A673 (cell line): ENCODE data around the gene GATA6. TPM values are rescaled to one million over a fixed set of nuclear protein-coding genes. Genes with fewer than 3 reads are reported as not detected.

Source experiments
- BruUV-seq: library from RNA; stranded (reverse); fragments of 400-500 nt; replicated peaks from 2 replicates; lab custom pipeline; 2021; lab: Mats Ljungman, UMichigan
- CTCF ChIA-PET: fragments of 300-600 bp; sonication (Branson Sonifier 250); formaldehyde crosslinking; loops from one replicate; lab custom pipeline; 2022; ENCODE audit warnings: antibody characterized with exemption; lab: Charles Lee
- POLR2A ChIA-PET: fragments of 300-600 bp; sonication (Branson Sonifier 250); formaldehyde crosslinking; loops from one replicate; lab custom pipeline; 2022; ENCODE audit warnings: antibody characterized with exemption; ENCODE audit not compliant: low non-redundant PET; lab: Charles Lee
- DNase-seq: peaks from one replicate; pipeline ENCODE4 v3.0.0-alpha.2; 2015; ENCODE audit warnings: low spot score
- H3K27ac ChIP-seq: fragments of 200-600 bp; sonication (generic); 2 replicates; pipeline ENCODE4 v1.5.1; 2016; ENCODE audit warnings: mixed run types, low read depth, mild to moderate bottlenecking, mixed read lengths, antibody characterized with exemption, low read length; ENCODE audit not compliant: poor library complexity, severe bottlenecking
- H3K27me3 ChIP-seq: fragments of 200-600 bp; sonication (generic); replicated peaks from 2 replicates; pipeline ENCODE4 v1.6.1; 2017; ENCODE audit warnings: mixed run types, low read depth, mild to moderate bottlenecking, mixed read lengths, antibody characterized with exemption, low read length; ENCODE audit not compliant: insufficient read depth, poor library complexity
- H3K36me3 ChIP-seq: fragments of 200-600 bp; sonication (generic); 2 replicates; pipeline ENCODE4 v1.6.1; 2016; ENCODE audit warnings: mixed run types, mild to moderate bottlenecking, mixed read lengths, antibody characterized with exemption, low read length; ENCODE audit not compliant: insufficient read depth, poor library complexity, severe bottlenecking
- H3K4me1 ChIP-seq: fragments of 200-600 bp; sonication (generic); 2 replicates; pipeline ENCODE4 v1.6.1; 2017; ENCODE audit warnings: mixed run types, mild to moderate bottlenecking, mixed read lengths, antibody characterized with exemption, low read length; ENCODE audit not compliant: insufficient read depth, poor library complexity, severe bottlenecking
- H3K4me3 ChIP-seq: fragments of 200-600 bp; sonication (generic); 2 replicates; pipeline ENCODE4 v1.5.1; 2016; ENCODE audit warnings: low read depth, mixed run types, mild to moderate bottlenecking, mixed read lengths, low read length; ENCODE audit not compliant: poor library complexity, severe bottlenecking
- H3K9me3 ChIP-seq: fragments of 200-600 bp; sonication (generic); 2 replicates; pipeline ENCODE4 v1.6.1; 2016; ENCODE audit warnings: mixed run types, low read depth, mild to moderate bottlenecking, mixed read lengths, antibody characterized with exemption, low read length; ENCODE audit not compliant: poor library complexity, severe bottlenecking
- EZH2 ChIP-seq: fragments of 200-600 bp; sonication (generic); IDR thresholded peaks from 2 replicates; pipeline ENCODE4 v1.6.1; 2017; ENCODE audit warnings: borderline replicate concordance, low read depth, mild to moderate bottlenecking, mixed read lengths, antibody characterized with exemption, low read length; ENCODE audit not compliant: poor library complexity, severe bottlenecking
- intact Hi-C: fragments of 100-400 bp; cut with micrococcal nuclease; formaldehyde crosslinking; loops from one replicate; pipeline ENCODE4 v1.10.0; 2022; ENCODE audit not compliant: unreplicated experiment
- total RNA-seq: library from RNA; stranded (reverse); gene quantifications from 2 replicates; pipeline ENCODE4 v1.2.3, GENCODE V29; 2021
- TF ChIP-seq, protein P1 (sequence below): fragments of 300-800, 200-600 bp; sonication (generic); conservative IDR thresholded peaks from 2 replicates; pipeline ENCODE4 v1.5.1; 2017; ENCODE audit warnings: low read depth, mild to moderate bottlenecking, antibody characterized with exemption, low read length, moderate library complexity, mixed read lengths

GATA6 gene
- total RNA-seq, 1 experiment from 2014 or later = 0.21 TPM

DNA sequence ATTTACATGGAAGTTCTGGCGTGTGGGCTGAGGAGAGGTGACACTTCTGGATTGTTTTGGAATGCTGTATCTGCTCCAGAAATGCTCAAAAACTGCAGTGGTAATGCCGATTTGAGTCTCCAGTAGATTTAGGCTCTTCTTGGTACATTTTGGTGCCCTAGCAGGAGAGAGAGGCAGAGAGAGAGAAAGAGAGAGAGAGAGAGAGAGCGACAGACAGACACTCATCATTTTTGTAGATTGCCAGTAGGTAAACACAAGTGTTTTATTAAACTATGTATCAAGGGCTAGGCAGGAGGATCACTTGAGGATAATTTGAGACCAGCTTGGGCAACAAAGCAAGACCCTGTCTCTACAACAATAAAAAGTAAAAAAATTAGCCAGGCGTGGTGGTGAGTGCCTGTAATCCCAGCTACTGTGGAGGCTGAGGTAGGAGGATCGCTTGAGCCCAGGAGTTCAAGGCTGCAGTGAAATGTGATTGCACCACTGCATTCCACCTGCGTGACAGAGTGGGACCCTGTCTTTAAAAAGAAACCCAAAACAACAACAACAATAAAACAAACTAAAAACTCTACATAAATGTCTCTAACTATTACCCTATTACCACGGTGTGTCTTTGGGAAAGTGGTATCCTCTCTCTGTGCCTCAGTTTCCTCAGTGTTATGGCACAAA, 60.2 kb downstream of the GATA6 start:
- Histone ChIP-seq H3K27ac (no peak overlapping the region), H3K27me3 (peaks cover 17% of the 10 kb centered on the region), H3K36me3 (no peaks in the 10 kb centered on the region), H3K4me1 (no peaks in the 10 kb centered on the region), H3K9me3 (no peaks in the 10 kb centered on the region), H3K4me3 (no peak overlapping the region)
- CTCF ChIA-PET = no interaction called here
- intact Hi-C loops = no loop called here
- POLR2A ChIA-PET = interaction anchor here (0.7 kb wide), 1 partner anchor 27 kb away, joined by 9 read pairs; no protein-coding TSS in a partner anchor
- no peak for TF ChIP-seq EZH2
- TF ChIP-seq, protein P1, sequence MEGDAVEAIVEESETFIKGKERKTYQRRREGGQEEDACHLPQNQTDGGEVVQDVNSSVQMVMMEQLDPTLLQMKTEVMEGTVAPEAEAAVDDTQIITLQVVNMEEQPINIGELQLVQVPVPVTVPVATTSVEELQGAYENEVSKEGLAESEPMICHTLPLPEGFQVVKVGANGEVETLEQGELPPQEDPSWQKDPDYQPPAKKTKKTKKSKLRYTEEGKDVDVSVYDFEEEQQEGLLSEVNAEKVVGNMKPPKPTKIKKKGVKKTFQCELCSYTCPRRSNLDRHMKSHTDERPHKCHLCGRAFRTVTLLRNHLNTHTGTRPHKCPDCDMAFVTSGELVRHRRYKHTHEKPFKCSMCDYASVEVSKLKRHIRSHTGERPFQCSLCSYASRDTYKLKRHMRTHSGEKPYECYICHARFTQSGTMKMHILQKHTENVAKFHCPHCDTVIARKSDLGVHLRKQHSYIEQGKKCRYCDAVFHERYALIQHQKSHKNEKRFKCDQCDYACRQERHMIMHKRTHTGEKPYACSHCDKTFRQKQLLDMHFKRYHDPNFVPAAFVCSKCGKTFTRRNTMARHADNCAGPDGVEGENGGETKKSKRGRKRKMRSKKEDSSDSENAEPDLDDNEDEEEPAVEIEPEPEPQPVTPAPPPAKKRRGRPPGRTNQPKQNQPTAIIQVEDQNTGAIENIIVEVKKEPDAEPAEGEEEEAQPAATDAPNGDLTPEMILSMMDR = no peak
- no TSS peak for BruUV-seq
- DNase-seq = no peak

DNA sequence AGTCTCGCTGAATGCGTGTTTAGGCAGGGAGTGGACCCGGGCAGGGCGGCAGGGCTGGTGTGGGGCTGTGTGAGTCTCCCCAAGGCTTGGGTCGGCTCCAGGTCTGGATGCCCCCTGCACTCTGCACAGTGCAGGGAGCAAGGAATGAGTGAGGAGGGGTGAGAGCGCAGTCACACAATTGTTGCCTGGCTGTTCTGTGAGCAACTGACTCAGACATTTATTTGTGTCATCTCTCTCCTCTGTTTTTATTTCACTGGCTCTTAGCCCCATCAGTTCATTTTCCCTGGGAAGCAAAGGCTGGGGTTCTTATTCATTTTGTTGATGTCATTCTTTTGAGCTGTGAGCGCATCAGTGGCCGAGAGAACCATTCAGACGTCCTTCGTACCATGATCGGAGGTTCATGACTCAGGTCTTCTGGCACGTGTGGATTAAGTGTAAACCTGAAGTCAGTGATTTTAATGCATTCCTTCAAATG, 61.1 kb downstream of the GATA6 start:
- no TSS peak for BruUV-seq
- Histone ChIP-seq H3K4me3 (no peak overlapping the region), H3K9me3 (no peaks in the 10 kb centered on the region), H3K27me3 (peaks cover 25% of the 10 kb centered on the region), H3K4me1 (no peaks in the 10 kb centered on the region), H3K27ac (no peak overlapping the region), H3K36me3 (no peaks in the 10 kb centered on the region)
- no peak for DNase-seq
- POLR2A ChIA-PET = no interaction called here
- intact Hi-C loops = no loop called here
- CTCF ChIA-PET = no interaction called here
- no peak for TF ChIP-seq EZH2
- TF ChIP-seq, protein P1 = no peak

DNA sequence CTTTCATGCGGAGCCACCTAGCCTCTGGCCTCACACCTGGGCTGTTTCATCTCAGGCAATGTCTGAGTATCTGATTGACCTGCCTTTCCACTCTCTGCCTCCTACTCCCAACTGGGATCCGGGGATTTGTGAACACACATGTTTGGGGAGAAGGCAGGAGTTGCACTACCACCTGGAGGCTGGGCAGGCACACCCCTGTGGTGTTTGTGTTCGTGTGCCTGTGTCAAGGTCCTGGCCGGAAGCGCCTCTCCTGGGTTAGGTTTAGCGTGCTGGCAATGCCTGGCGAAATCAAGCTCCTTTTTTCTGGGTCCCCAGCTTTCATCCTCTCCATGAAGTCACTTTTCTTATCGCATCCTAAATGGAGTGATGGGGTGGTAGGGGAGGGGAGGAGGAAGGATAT, 63.9 kb downstream of the GATA6 start:
- POLR2A ChIA-PET = no interaction called here
- Histone ChIP-seq H3K4me1 (no peaks in the 10 kb centered on the region), H3K9me3 (no peaks in the 10 kb centered on the region), H3K36me3 (no peaks in the 10 kb centered on the region), H3K27ac (no peak overlapping the region), H3K27me3 (peaks cover 20% of the 10 kb centered on the region), H3K4me3 (no peak overlapping the region)
- CTCF ChIA-PET = no interaction called here
- TF ChIP-seq EZH2 = no peak
- TF ChIP-seq, protein P1 = no peak
- no TSS peak for BruUV-seq
- intact Hi-C loops = no loop called here
- DNase-seq = no peak
